ENCODE data around the gene NCAN.
A peak's percentile ranks its signal among the peaks of the same experiment; 100 is the strongest.

Gene NCAN

DNA sequence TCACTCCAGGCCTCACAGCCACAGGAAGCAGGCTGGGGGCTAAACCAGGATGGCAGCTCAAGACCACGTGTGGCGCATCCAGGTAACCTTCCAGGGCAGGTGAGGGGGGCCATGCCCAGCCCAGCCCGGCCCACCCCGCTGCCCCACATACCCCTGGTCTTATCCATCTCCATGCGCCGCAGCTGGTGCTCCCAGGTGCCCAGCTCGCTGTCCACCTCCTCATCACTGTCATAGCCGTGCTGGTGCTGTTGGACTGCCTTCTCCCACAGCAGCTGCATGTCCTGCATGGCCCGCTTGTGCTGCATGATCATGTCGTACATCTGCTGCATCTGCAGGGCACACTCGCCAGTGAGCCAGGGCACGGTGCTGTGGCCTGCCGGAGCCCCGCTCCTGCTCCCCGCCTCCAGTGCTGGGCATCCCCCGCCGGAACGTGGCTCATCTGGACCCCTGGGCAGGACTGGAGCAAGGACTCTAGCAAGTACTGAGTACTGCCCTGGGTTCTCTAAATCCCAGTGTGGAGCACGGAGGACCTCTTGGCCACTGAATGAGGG, 67.4 kb downstream of the NCAN start:
- no peak for DNase-seq (ENCODE audit: low read depth)
- no peak overlapping the region for H3K4me3 ChIP-seq (ENCODE audit: control insufficient read depth, low read depth, low read length)
- TF ChIP-seq, protein P1, sequence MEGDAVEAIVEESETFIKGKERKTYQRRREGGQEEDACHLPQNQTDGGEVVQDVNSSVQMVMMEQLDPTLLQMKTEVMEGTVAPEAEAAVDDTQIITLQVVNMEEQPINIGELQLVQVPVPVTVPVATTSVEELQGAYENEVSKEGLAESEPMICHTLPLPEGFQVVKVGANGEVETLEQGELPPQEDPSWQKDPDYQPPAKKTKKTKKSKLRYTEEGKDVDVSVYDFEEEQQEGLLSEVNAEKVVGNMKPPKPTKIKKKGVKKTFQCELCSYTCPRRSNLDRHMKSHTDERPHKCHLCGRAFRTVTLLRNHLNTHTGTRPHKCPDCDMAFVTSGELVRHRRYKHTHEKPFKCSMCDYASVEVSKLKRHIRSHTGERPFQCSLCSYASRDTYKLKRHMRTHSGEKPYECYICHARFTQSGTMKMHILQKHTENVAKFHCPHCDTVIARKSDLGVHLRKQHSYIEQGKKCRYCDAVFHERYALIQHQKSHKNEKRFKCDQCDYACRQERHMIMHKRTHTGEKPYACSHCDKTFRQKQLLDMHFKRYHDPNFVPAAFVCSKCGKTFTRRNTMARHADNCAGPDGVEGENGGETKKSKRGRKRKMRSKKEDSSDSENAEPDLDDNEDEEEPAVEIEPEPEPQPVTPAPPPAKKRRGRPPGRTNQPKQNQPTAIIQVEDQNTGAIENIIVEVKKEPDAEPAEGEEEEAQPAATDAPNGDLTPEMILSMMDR (IDR thresholded peaks at IDR 0.05; ENCODE audit: control insufficient read depth, insufficient read depth, low read depth, low read length, missing control alignments): no peak

DNA sequence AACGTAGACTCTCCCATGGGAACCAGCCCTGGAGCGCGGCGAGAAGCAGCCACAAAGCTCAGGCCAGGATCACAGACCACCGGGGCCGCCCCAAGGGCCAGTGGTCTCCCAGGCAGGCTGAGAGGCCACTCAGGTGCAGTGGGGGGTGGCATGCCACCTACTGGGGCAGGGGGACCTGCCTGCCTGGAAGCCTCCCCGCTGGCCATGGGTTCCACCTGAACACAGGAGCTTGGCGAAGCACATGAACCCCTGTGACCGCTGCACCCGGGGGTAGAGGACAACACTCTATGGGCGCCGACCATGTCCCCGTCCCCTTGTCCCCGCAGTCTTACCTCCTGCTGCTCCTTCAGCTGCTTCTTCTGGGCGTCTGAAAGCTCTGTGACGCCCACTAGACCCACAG, 68.1 kb downstream of the NCAN start:
- TF ChIP-seq, protein P1 (IDR thresholded peaks at IDR 0.05; ENCODE audit: control insufficient read depth, insufficient read depth, low read depth, low read length, missing control alignments): no peak
- H3K4me3 ChIP-seq (ENCODE audit: control insufficient read depth, low read depth, low read length): no peak overlapping the region
- DNase-seq (ENCODE audit: low read depth): no peak

DNA sequence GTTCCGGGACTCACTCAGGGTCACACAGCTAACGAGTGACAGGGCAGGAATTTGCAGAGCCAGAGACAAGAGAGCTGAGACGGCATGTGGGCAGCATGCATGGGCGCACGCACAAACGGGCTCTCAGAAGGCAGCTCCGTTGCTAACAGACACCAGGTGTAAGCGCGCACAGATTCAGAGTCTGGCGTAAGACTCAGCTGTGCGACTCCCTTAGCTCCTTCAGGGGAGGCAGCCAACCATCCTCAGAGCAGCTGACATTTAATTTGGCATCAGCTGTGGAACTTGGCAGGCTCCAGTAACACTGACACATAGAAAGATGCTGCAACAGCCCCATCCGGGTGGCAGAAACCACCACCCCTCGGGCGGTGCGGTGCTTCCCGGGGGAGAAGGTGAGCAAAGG, 68.8 kb downstream of the NCAN start:
- DNase-seq (ENCODE audit: low read depth): peak; percentile 10
- TF ChIP-seq, protein P1 (IDR thresholded peaks at IDR 0.05; ENCODE audit: control insufficient read depth, insufficient read depth, low read depth, low read length, missing control alignments): no peak
- H3K4me3 ChIP-seq (ENCODE audit: control insufficient read depth, low read depth, low read length): no peak overlapping the region

DNA sequence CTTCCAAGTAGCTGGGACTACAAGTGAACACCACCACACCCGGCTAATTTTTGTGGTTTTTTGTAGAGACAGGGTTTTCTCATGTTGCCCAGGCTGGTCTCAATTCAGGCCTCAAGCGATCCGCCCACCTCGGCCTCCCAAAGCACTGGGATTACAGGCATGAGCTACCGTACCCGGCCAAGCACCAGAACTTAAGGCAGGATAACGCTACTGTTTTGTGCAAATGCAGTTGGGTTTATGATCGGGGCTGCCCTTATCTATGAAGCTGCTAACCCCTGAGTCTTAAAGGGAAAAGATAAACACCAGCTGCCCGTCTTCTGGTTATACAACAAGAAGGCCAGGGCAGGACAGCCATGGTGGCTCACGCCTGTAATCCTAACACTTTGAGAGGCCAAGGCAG, 73.9 kb downstream of the NCAN start:
- H3K4me3 ChIP-seq (ENCODE audit: control insufficient read depth, low read depth, low read length): no peak overlapping the region
- no peak for DNase-seq (ENCODE audit: low read depth)
- TF ChIP-seq, protein P1 (IDR thresholded peaks at IDR 0.05; ENCODE audit: control insufficient read depth, insufficient read depth, low read depth, low read length, missing control alignments): no peak

DNA sequence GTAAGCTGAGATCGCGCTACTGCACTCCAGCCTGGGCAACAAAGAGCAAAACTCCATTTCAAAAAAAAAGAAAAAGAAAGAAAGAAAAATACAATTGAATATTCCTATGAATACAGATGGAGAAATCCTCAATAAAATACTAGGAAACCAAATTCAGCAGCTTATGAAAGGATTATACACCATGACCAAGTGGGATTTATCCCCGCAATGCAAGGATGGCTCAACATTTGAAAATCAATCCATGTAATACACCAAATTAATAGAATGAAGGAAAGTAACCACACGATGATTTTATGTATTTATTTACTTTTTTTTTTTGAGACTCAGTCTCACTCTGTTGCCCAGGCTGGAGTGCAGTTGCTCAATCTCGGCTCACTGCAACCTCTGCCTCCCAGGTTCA, 80.8 kb downstream of the NCAN start:
- no peak for DNase-seq (ENCODE audit: low read depth)
- TF ChIP-seq, protein P1 (IDR thresholded peaks at IDR 0.05; ENCODE audit: control insufficient read depth, insufficient read depth, low read depth, low read length, missing control alignments): no peak
- H3K4me3 ChIP-seq (ENCODE audit: control insufficient read depth, low read depth, low read length): no peak overlapping the region

DNA sequence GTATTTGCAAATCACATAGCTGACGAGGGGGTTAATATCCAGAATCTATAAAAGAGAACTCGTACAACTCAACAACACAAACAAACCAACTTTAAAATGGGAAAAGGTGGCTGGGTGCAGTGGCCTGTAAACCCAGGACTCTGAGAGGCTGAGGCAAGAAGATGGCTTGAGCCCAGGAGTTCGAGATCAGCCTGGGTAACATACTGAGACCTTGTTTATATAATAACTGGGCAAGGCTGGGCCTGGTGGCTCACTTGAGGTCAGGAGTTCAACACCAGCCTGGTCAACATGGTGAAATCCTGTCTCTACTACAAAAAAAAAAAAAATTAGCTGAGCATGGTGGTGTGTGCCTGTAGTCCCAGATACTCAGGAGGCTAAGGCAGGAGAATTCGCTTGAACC, 83.2 kb downstream of the NCAN start:
- TF ChIP-seq, protein P1 (IDR thresholded peaks at IDR 0.05; ENCODE audit: control insufficient read depth, insufficient read depth, low read depth, low read length, missing control alignments): no peak
- DNase-seq (ENCODE audit: low read depth): no peak
- no peak overlapping the region for H3K4me3 ChIP-seq (ENCODE audit: control insufficient read depth, low read depth, low read length)
